GM12873 (cell line): ENCODE results near the gene CCND3.

ENCODE experiments used
- CTCF ChIP-seq: IDR thresholded peaks from 2 replicates; pipeline ENCODE4 v1.5.1; 2012; ENCODE audit warnings: low read depth, mild to moderate bottlenecking, moderate library complexity, low read length, control low read depth; ENCODE audit not compliant: insufficient read depth; ENCODE audit errors: missing control alignments

CCND3 gene

GRCh38 chr6:41941280-41942066 lies at the start of gene CCND3:
Gene CCND3 (minus strand): TSS chr6:41941808. CDS start chr6:41941649, 159 bp downstream.
- TF ChIP-seq CTCF: no peak

GRCh38 chr6:41986339-41986738 lies 44.7 kb upstream of the CCND3 start:
- TF ChIP-seq CTCF: no peak

GRCh38 chr6:41984623-41985022 lies 43.0 kb upstream of the CCND3 start:
- no peak for TF ChIP-seq CTCF

GRCh38 chr6:41976794-41977484 lies 35.3 kb upstream of the CCND3 start:
- no peak for TF ChIP-seq CTCF

GRCh38 chr6:41975276-41975675 lies 33.7 kb upstream of the CCND3 start:
- no peak for TF ChIP-seq CTCF

- TF ChIP-seq CTCF: no peak
Measured at GRCh38 chr6:41974281-41974825, 32.7 kb upstream of the CCND3 start.

- TF ChIP-seq CTCF: no peak
Measured at GRCh38 chr6:41972826-41973225, 31.2 kb upstream of the CCND3 start.
